ENCODE measurements around the gene ADISSP. TPM values are rescaled to one million over a fixed set of nuclear protein-coding genes. Genes with fewer than 3 reads are reported as not detected.

Gene ADISSP
- total RNA-seq, 5 donors from 2014 or later (not counting 1 experiment from before 2014, with no cell fraction given): 16.2 to 28.7 (median 22.6) TPM

- H3K4me3 Mint-ChIP-seq: peak overlapping the region; percentile 68 to 72 (median 70)
- peak overlapping the region; percentile 47 for H3K27ac ChIP-seq (ENCODE audit: low read length)
- H3K36me3 ChIP-seq (ENCODE audit: control insufficient read depth in 2 of 2, extremely low read depth in 1 of 2, insufficient read depth in 1 of 2, low read length in 1 of 2): no peaks in the 10 kb centered on the region
- H3K27ac Mint-ChIP-seq: peak overlapping the region; percentile 73 to 75
- H3K9me3 Mint-ChIP-seq: no peaks in the 10 kb centered on the region
- 93% methylated on average over 3 of the region's 5 CpGs for WGBS (ENCODE audit: insufficient coverage)
- peaks cover 14 to 34% of the 10 kb centered on the region in 2 experiments for H3K4me1 ChIP-seq (ENCODE audit: control insufficient read depth in 1 of 2, extremely low read depth in 1 of 2, insufficient read depth in 2 of 2, low read length in 2 of 2)
- H3K36me3 Mint-ChIP-seq: peaks cover 4% of the 10 kb centered on the region
- DNase-seq (no peak), ATAC-seq (replicated peaks in 1 of 4) (no peak)
- no peaks in the 10 kb centered on the region for H3K27me3 ChIP-seq (replicated peaks in 1 of 2; ENCODE audit: control insufficient read depth in 2 of 2, extremely low read depth in 1 of 2, insufficient read depth in 2 of 2, low read length in 1 of 2)
- CTCF ChIA-PET: interaction anchor here in 1 of 2 donors (1.1 to 2.5 kb wide), 5 partner anchors 9 to 33 kb away, joined by 3 to 13 read pairs (median 6); partner anchors contain the start of genes ADISSP, AP5S1 and CDC25B
- H3K27me3 Mint-ChIP-seq: no peaks in the 10 kb centered on the region
- H3K9me3 ChIP-seq: no peaks in the 10 kb centered on the region
- POLR2A ChIA-PET: interaction anchor here (0.5 to 0.6 kb wide), 3 partner anchors 24 to 63 kb away, joined by 3 to 7 read pairs (median 4); no protein-coding TSS in a partner anchor
- peaks cover 30 to 43% (median 36%) of the 10 kb centered on the region in 3 donors for H3K4me1 Mint-ChIP-seq
- peak overlapping the region in 1 of 2 donors; percentile 47 for H3K4me3 ChIP-seq (ENCODE audit: control insufficient read depth in 1 of 2, extremely low read depth in 1 of 2, low read length in 1 of 2)
These were observed 19.9 kb upstream of the ADISSP start for GRCh38 chr20:3787324-3788014.

GRCh38 chr20:3786665-3787323, 19.2 kb upstream of the ADISSP start, which contains the start of gene CENPB:
Gene CENPB, minus strand, starts transcription at chr20:3786740. Its CDS starts 257 bp downstream, at chr20:3786483.
- Mint-ChIP-seq H3K9me3 (no peaks in the 10 kb centered on the region), H3K27me3 (no peaks in the 10 kb centered on the region), H3K4me3 (peak within 1 kb of the TSS; percentile 70 to 86 (median 75)), H3K4me1 (peaks cover 32 to 46% (median 42%) of the 10 kb centered on the region in 3 donors), H3K27ac (peak within 1 kb of the TSS; percentile 80 to 86), H3K36me3 (peaks cover 4% of the 10 kb centered on the region)
- Histone ChIP-seq H3K27me3 (replicated peaks in 1 of 2; ENCODE audit: control insufficient read depth in 2 of 2, extremely low read depth in 1 of 2, insufficient read depth in 2 of 2, low read length in 1 of 2) (no peaks in the 10 kb centered on the region), H3K36me3 (ENCODE audit: control insufficient read depth in 2 of 2, extremely low read depth in 1 of 2, insufficient read depth in 1 of 2, low read length in 1 of 2) (no peaks in the 10 kb centered on the region), H3K4me3 (ENCODE audit: control insufficient read depth in 1 of 2, extremely low read depth in 1 of 2, low read length in 1 of 2) (peak within 1 kb of the TSS; percentile 54 to 57), H3K27ac (ENCODE audit: low read length) (peak within 1 kb of the TSS; percentile 76), H3K4me1 (ENCODE audit: control insufficient read depth in 1 of 2, extremely low read depth in 1 of 2, insufficient read depth in 2 of 2, low read length in 2 of 2) (peaks cover 14 to 34% of the 10 kb centered on the region in 2 experiments), H3K9me3 (no peaks in the 10 kb centered on the region)
- ChIA-PET POLR2A (interaction anchor here (0.5 to 0.6 kb wide), 3 partner anchors 24 to 64 kb away, joined by 3 to 7 read pairs (median 4); no protein-coding TSS in a partner anchor), CTCF (interaction anchor here (1.0 to 2.5 kb wide), 9 partner anchors 9 to 68 kb away, joined by 3 to 13 read pairs (median 3); partner anchors contain the start of genes ADISSP (in 1 of the 2), AP5S1 (in 1 of the 2) and CDC25B (in 1 of the 2))
- ATAC-seq (replicated peaks in 1 of 4) (peak; percentile 88 to 93 (median 91)), DNase-seq (peak; percentile 67 to 94 (median 81))
- WGBS (ENCODE audit: insufficient coverage): 0% methylated on average over 59 of the region's 70 CpGs

GRCh38 chr20:3786126-3786484, 18.6 kb upstream of the ADISSP start:
- Mint-ChIP-seq H3K4me1 (peaks cover 39 to 53% (median 48%) of the 10 kb centered on the region in 3 donors), H3K4me3 (peak overlapping the region; percentile 70 to 86 (median 75)), H3K9me3 (no peaks in the 10 kb centered on the region), H3K27me3 (no peaks in the 10 kb centered on the region), H3K27ac (peak overlapping the region; percentile 80 to 86), H3K36me3 (peaks cover 4% of the 10 kb centered on the region)
- CTCF ChIA-PET: interaction anchor here (1.0 to 2.5 kb wide), 7 partner anchors 10 to 69 kb away, joined by 3 to 13 read pairs (median 3); partner anchors contain the start of genes ADISSP (in 1 of the 2), AP5S1 (in 1 of the 2) and CDC25B (in 1 of the 2)
- Histone ChIP-seq H3K4me3 (ENCODE audit: control insufficient read depth in 1 of 2, extremely low read depth in 1 of 2, low read length in 1 of 2) (peak overlapping the region; percentile 54 to 57), H3K36me3 (ENCODE audit: control insufficient read depth in 2 of 2, extremely low read depth in 1 of 2, insufficient read depth in 1 of 2, low read length in 1 of 2) (no peaks in the 10 kb centered on the region), H3K9me3 (no peaks in the 10 kb centered on the region), H3K27ac (ENCODE audit: low read length) (peak overlapping the region; percentile 76), H3K27me3 (replicated peaks in 1 of 2; ENCODE audit: control insufficient read depth in 2 of 2, extremely low read depth in 1 of 2, insufficient read depth in 2 of 2, low read length in 1 of 2) (no peaks in the 10 kb centered on the region), H3K4me1 (ENCODE audit: control insufficient read depth in 1 of 2, extremely low read depth in 1 of 2, insufficient read depth in 2 of 2, low read length in 2 of 2) (peaks cover 14 to 40% of the 10 kb centered on the region in 2 experiments)
- WGBS (ENCODE audit: insufficient coverage): 10% methylated on average over 35 of the region's 35 CpGs
- DNase-seq (peak in 24 of 35 experiments; percentile 20 to 64 (median 40)), ATAC-seq (replicated peaks in 1 of 4) (peak; percentile 27 to 45 (median 38))
- POLR2A ChIA-PET: no interaction called here

GRCh38 chr20:3785240-3786125, 17.9 kb upstream of the ADISSP start:
- H3K4me3 Mint-ChIP-seq: peak overlapping the region; percentile 21 to 86 (median 70)
- Histone ChIP-seq H3K27me3 (replicated peaks in 1 of 2; ENCODE audit: control insufficient read depth in 2 of 2, extremely low read depth in 1 of 2, insufficient read depth in 2 of 2, low read length in 1 of 2) (no peaks in the 10 kb centered on the region), H3K4me3 (ENCODE audit: control insufficient read depth in 1 of 2, extremely low read depth in 1 of 2, low read length in 1 of 2) (peak overlapping the region; percentile 54 to 57), H3K27ac (ENCODE audit: low read length) (peak overlapping the region; percentile 76), H3K36me3 (ENCODE audit: control insufficient read depth in 2 of 2, extremely low read depth in 1 of 2, insufficient read depth in 1 of 2, low read length in 1 of 2) (no peaks in the 10 kb centered on the region), H3K9me3 (no peaks in the 10 kb centered on the region), H3K4me1 (ENCODE audit: control insufficient read depth in 1 of 2, extremely low read depth in 1 of 2, insufficient read depth in 2 of 2, low read length in 2 of 2) (peaks cover 14 to 45% of the 10 kb centered on the region in 2 experiments)
- H3K27me3 Mint-ChIP-seq: no peaks in the 10 kb centered on the region
- DNase-seq: no peak
- no peak for ATAC-seq (replicated peaks in 1 of 4)
- H3K4me1 Mint-ChIP-seq: peaks cover 45 to 56% (median 55%) of the 10 kb centered on the region in 3 donors
- no peaks in the 10 kb centered on the region for H3K9me3 Mint-ChIP-seq
- peak overlapping the region in 1 of 2 donors; percentile 26 for H3K27ac Mint-ChIP-seq
- peaks cover 4% of the 10 kb centered on the region for H3K36me3 Mint-ChIP-seq
- ChIA-PET CTCF (interaction anchor here (1.0 to 2.5 kb wide), 6 partner anchors 10 to 69 kb away, joined by 3 to 13 read pairs (median 3); partner anchors contain the start of genes ADISSP (in 1 of the 2) and AP5S1 (in 1 of the 2)), POLR2A (no interaction called here)
- 77% methylated on average over 77 of the region's 79 CpGs for WGBS (ENCODE audit: insufficient coverage)

GRCh38 chr20:3784863-3785239, 17.3 kb upstream of the ADISSP start:
- H3K27ac Mint-ChIP-seq: peak overlapping the region; percentile 26 to 81
- H3K4me1 Mint-ChIP-seq: peaks cover 46 to 57% (median 56%) of the 10 kb centered on the region in 3 donors
- Histone ChIP-seq H3K27me3 (replicated peaks in 1 of 2; ENCODE audit: control insufficient read depth in 2 of 2, extremely low read depth in 1 of 2, insufficient read depth in 2 of 2, low read length in 1 of 2) (no peaks in the 10 kb centered on the region), H3K9me3 (no peaks in the 10 kb centered on the region), H3K36me3 (ENCODE audit: control insufficient read depth in 2 of 2, extremely low read depth in 1 of 2, insufficient read depth in 1 of 2, low read length in 1 of 2) (no peaks in the 10 kb centered on the region), H3K4me1 (ENCODE audit: control insufficient read depth in 1 of 2, extremely low read depth in 1 of 2, insufficient read depth in 2 of 2, low read length in 2 of 2) (peaks cover 14 to 45% of the 10 kb centered on the region in 2 experiments), H3K27ac (ENCODE audit: low read length) (no peak overlapping the region), H3K4me3 (ENCODE audit: control insufficient read depth in 1 of 2, extremely low read depth in 1 of 2, low read length in 1 of 2) (no peak overlapping the region)
- ChIA-PET CTCF (no interaction called here), POLR2A (no interaction called here)
- 88% methylated on average over 5 of the region's 6 CpGs for WGBS (ENCODE audit: insufficient coverage)
- H3K9me3 Mint-ChIP-seq: no peaks in the 10 kb centered on the region
- ATAC-seq (replicated peaks in 1 of 4) (no peak), DNase-seq (no peak)
- no peaks in the 10 kb centered on the region for H3K27me3 Mint-ChIP-seq
- peak overlapping the region; percentile 3 to 70 (median 47) for H3K4me3 Mint-ChIP-seq
- peaks cover 4% of the 10 kb centered on the region for H3K36me3 Mint-ChIP-seq
